ENCODE data around the gene PCGF3.
"Not testable (repeated sequence)": the region's sequence is repeated elsewhere in the genome, so short reads cannot be mapped to it uniquely, and the experiment has no call there.

PCGF3 gene

DNA sequence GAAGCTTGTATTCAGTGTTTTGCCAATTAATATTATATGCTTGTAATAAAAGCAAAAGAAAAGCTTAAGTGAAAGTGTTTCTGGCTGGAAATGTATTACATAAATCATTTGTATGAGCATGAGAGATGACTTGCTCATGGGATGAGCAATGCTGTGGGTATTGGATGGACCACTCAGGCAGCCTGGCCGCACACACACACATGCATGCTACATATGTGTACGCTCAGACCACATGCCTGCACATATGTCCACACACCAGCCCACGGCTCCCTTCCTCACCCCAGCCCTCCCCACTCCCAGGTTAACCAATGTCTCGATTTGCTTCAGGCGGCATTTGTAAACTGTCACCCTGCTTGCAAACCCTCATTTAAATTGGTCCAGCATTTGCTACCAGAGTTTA is 64.4 kb downstream of the PCGF3 start:
- Histone ChIP-seq H3K4me3 (ENCODE audit: control insufficient read depth in 1 of 7, extremely low read depth in 1 of 7, insufficient read depth in 4 of 7, low read depth in 2 of 7, low read length in 6 of 7) (no peak overlapping the region), H3K27ac (ENCODE audit: insufficient read depth in 1 of 2, low read depth in 1 of 2, low read length in 2 of 2, poor library complexity in 1 of 2, severe bottlenecking in 2 of 2) (no peak overlapping the region), H3K36me3 (ENCODE audit: control insufficient read depth in 4 of 4, insufficient read depth in 4 of 4, low read length in 3 of 4) (peaks cover 25 to 70% (median 48%) of the 10 kb centered on the region in 4 experiments), H3K27me3 (replicated peaks in 2 of 5; ENCODE audit: control insufficient read depth in 4 of 5, insufficient read depth in 5 of 5, low read length in 4 of 5) (no peaks in the 10 kb centered on the region), H3K9me3 (ENCODE audit: control extremely low read depth in 1 of 5, control insufficient read depth in 4 of 5, insufficient read depth in 2 of 5, low read depth in 1 of 5, low read length in 4 of 5) (no peaks in the 10 kb centered on the region), H3K4me1 (ENCODE audit: control extremely low read depth in 1 of 4, control insufficient read depth in 4 of 4, insufficient read depth in 4 of 4, low read length in 3 of 4) (peaks cover 0 to 5% (median 0%) of the 10 kb centered on the region in 4 experiments)
- POLR2A ChIA-PET, result no interaction called here
- CTCF ChIA-PET, result interaction anchor here (0.6 kb wide), 1 partner anchor 47 kb away, joined by 3 read pairs; no protein-coding TSS in a partner anchor
- no peak for DNase-seq
- 100% methylated on average over 3 of the region's 5 CpGs for WGBS (ENCODE audit: insufficient coverage)

DNA sequence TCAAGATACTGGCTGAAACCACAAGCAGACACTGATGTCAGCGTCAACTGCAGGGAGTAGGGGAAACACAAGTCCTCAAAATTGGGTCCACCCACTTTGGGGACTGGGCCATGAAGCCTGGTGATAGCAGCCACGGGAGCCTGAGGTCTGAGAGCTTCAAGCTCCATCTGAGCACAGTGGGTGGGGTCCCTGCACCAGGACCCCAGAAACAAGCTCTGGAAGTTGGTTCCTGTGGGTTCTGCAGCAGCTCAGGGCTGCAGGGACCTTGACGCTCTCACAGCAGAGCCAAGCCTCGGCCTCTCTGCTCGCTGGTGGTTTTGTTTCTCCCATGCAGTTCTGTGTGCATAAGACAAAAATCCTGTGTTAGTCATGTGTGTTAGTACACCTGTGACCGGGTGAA is 65.8 kb downstream of the PCGF3 start:
- no peaks in the 10 kb centered on the region for H3K4me1 ChIP-seq (ENCODE audit: control extremely low read depth in 1 of 4, control insufficient read depth in 4 of 4, insufficient read depth in 4 of 4, low read length in 3 of 4)
- no peak overlapping the region for H3K27ac ChIP-seq (ENCODE audit: insufficient read depth in 1 of 2, low read depth in 1 of 2, low read length in 2 of 2, poor library complexity in 1 of 2, severe bottlenecking in 2 of 2)
- H3K27me3 ChIP-seq (replicated peaks in 2 of 5; ENCODE audit: control insufficient read depth in 4 of 5, insufficient read depth in 5 of 5, low read length in 4 of 5), result no peaks in the 10 kb centered on the region
- CTCF ChIA-PET, result no interaction called here
- no peaks in the 10 kb centered on the region for H3K9me3 ChIP-seq (ENCODE audit: control extremely low read depth in 1 of 5, control insufficient read depth in 4 of 5, insufficient read depth in 2 of 5, low read depth in 1 of 5, low read length in 4 of 5)
- H3K36me3 ChIP-seq (ENCODE audit: control insufficient read depth in 4 of 4, insufficient read depth in 4 of 4, low read length in 3 of 4), result peaks cover 25 to 69% (median 51%) of the 10 kb centered on the region in 4 experiments
- WGBS (ENCODE audit: insufficient coverage), result 94% methylated on average over 6 of the region's 6 CpGs
- POLR2A ChIA-PET, result no interaction called here
- no peak for DNase-seq
- no peak overlapping the region for H3K4me3 ChIP-seq (ENCODE audit: control insufficient read depth in 1 of 7, extremely low read depth in 1 of 7, insufficient read depth in 4 of 7, low read depth in 2 of 7, low read length in 6 of 7)

DNA sequence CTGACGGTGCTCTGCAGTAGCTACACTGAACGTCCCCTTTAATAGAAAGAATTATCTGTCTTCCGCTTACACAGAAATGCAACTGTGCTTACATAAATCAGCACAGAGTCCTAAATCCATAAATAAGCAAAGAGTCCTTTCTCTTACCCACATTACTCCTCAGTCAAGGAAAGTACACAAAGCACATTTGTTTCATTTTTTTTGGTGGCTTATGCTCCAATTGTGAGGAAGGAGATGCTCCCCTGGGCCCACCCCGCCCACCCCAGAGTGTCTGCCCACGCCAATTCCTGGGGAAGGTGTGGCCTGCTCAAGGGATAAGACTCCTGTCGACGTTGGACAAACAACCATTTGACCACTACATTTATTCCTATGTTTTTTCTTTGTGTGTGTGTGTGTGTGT is 66.5 kb downstream of the PCGF3 start:
- H3K4me3 ChIP-seq (ENCODE audit: control insufficient read depth in 1 of 7, extremely low read depth in 1 of 7, insufficient read depth in 4 of 7, low read depth in 2 of 7, low read length in 6 of 7), result no peak overlapping the region
- POLR2A ChIA-PET, result no interaction called here
- 100% methylated on average over 3 of the region's 7 CpGs for WGBS (ENCODE audit: insufficient coverage)
- DNase-seq, result no peak
- H3K9me3 ChIP-seq (ENCODE audit: control extremely low read depth in 1 of 5, control insufficient read depth in 4 of 5, insufficient read depth in 2 of 5, low read depth in 1 of 5, low read length in 4 of 5), result no peaks in the 10 kb centered on the region
- H3K4me1 ChIP-seq (ENCODE audit: control extremely low read depth in 1 of 4, control insufficient read depth in 4 of 4, insufficient read depth in 4 of 4, low read length in 3 of 4), result no peaks in the 10 kb centered on the region
- no peaks in the 10 kb centered on the region for H3K27me3 ChIP-seq (replicated peaks in 2 of 5; ENCODE audit: control insufficient read depth in 4 of 5, insufficient read depth in 5 of 5, low read length in 4 of 5)
- peaks cover 22 to 69% (median 51%) of the 10 kb centered on the region in 4 experiments for H3K36me3 ChIP-seq (ENCODE audit: control insufficient read depth in 4 of 4, insufficient read depth in 4 of 4, low read length in 3 of 4)
- CTCF ChIA-PET, result no interaction called here
- no peak overlapping the region for H3K27ac ChIP-seq (ENCODE audit: insufficient read depth in 1 of 2, low read depth in 1 of 2, low read length in 2 of 2, poor library complexity in 1 of 2, severe bottlenecking in 2 of 2)

DNA sequence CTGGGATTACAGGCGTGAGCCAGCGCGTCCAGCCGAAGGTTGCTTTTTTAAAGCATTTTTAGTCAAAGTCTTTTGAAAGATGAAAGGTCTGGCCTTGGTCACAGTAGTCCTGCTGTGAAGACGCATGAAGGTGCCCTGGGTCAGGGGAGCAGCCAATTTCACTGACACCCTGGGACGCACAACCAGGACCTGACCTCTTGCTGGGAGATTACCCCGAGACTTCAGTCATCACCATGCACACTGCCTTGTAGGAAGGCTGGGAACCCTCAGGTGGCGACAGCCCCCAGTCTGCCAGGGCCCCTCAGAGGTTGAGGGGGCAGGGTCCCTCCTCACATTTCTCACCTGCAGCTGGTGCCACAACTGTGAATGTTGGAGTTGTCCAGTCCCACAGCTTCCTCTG is 67.1 kb downstream of the PCGF3 start:
- no peak overlapping the region for H3K4me3 ChIP-seq (ENCODE audit: control insufficient read depth in 1 of 7, extremely low read depth in 1 of 7, insufficient read depth in 4 of 7, low read depth in 2 of 7, low read length in 6 of 7)
- H3K27ac ChIP-seq (ENCODE audit: insufficient read depth in 1 of 2, low read depth in 1 of 2, low read length in 2 of 2, poor library complexity in 1 of 2, severe bottlenecking in 2 of 2), result no peak overlapping the region
- ChIA-PET POLR2A (interaction anchor here (1.6 kb wide), 1 partner anchor 9 kb away, joined by 6 read pairs; no protein-coding TSS in a partner anchor), CTCF (no interaction called here)
- no peaks in the 10 kb centered on the region for H3K9me3 ChIP-seq (ENCODE audit: control extremely low read depth in 1 of 5, control insufficient read depth in 4 of 5, insufficient read depth in 2 of 5, low read depth in 1 of 5, low read length in 4 of 5)
- no peak for DNase-seq
- no peaks in the 10 kb centered on the region for H3K27me3 ChIP-seq (replicated peaks in 2 of 5; ENCODE audit: control insufficient read depth in 4 of 5, insufficient read depth in 5 of 5, low read length in 4 of 5)
- H3K36me3 ChIP-seq (ENCODE audit: control insufficient read depth in 4 of 4, insufficient read depth in 4 of 4, low read length in 3 of 4), result peaks cover 22 to 70% (median 52%) of the 10 kb centered on the region in 4 experiments
- H3K4me1 ChIP-seq (ENCODE audit: control extremely low read depth in 1 of 4, control insufficient read depth in 4 of 4, insufficient read depth in 4 of 4, low read length in 3 of 4), result no peaks in the 10 kb centered on the region
- 95% methylated on average over 5 of the region's 8 CpGs for WGBS (ENCODE audit: insufficient coverage)

DNA sequence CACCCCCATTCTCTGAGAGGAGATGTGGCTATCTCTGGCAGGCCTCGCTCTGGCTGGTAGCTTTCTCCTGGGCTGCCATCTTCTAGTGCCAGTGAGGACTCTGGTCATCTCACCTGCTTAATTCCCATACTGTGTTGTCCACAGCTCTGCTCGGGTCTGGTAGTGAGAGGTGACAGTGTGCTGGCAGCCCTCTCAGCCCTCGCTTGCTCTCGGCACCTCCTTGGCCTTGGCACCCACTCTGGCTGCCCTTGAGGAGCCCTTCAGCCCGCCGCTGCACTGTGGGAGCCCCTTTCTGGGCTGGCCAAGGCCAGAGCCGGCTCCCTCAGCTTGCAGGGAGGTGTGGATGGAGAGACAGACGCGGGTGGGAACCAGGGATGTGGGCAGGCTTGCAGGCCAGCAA is 67.6 kb downstream of the PCGF3 start:
- Histone ChIP-seq H3K9me3 (ENCODE audit: control extremely low read depth in 1 of 5, control insufficient read depth in 4 of 5, insufficient read depth in 2 of 5, low read depth in 1 of 5, low read length in 4 of 5) (no peaks in the 10 kb centered on the region), H3K27me3 (replicated peaks in 2 of 5; ENCODE audit: control insufficient read depth in 4 of 5, insufficient read depth in 5 of 5, low read length in 4 of 5) (no peaks in the 10 kb centered on the region), H3K36me3 (ENCODE audit: control insufficient read depth in 4 of 4, insufficient read depth in 4 of 4, low read length in 3 of 4) (peaks cover 21 to 69% (median 51%) of the 10 kb centered on the region in 4 experiments), H3K4me3 (ENCODE audit: control insufficient read depth in 1 of 7, extremely low read depth in 1 of 7, insufficient read depth in 4 of 7, low read depth in 2 of 7, low read length in 6 of 7) (no peak overlapping the region), H3K27ac (ENCODE audit: insufficient read depth in 1 of 2, low read depth in 1 of 2, low read length in 2 of 2, poor library complexity in 1 of 2, severe bottlenecking in 2 of 2) (no peak overlapping the region), H3K4me1 (ENCODE audit: control extremely low read depth in 1 of 4, control insufficient read depth in 4 of 4, insufficient read depth in 4 of 4, low read length in 3 of 4) (no peaks in the 10 kb centered on the region)
- ChIA-PET POLR2A (interaction anchor here (1.6 kb wide), 1 partner anchor 8 kb away, joined by 6 read pairs; no protein-coding TSS in a partner anchor), CTCF (interaction anchor here (1.2 kb wide), 1 partner anchor 170 kb away, joined by 3 read pairs; no protein-coding TSS in a partner anchor)
- 96% methylated on average over 7 of the region's 9 CpGs for WGBS (ENCODE audit: insufficient coverage)
- DNase-seq, result no peak

DNA sequence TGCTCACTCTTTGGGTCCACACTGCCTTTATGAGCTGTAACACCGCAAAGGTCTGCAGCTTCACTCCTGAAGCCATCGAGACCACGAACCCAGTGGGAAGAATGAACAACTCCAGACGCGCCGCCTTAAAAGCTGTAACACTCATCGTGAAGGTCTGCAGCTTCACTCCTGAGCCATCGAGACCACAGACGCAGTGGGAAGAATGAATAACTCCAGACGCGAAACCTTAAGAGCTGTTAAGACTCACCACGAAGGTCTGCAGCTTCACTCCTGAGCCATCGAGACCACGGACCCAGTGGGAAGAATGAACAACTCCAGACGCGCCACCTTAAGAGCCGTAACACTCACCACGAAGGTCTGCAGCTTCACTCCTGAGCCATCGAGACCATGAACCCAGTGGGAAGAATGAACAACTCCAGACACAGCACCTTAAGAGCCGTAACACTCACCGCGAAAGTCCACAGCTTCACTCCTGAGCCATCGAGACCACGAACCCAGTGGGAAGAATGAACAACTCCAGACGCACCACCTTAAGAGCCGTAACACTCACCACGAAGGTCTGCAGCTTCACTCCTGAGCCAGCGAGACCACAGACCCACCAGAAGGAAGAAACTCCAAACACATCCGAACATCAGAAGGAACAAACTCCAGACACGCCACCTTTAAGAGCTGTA is 68.9 kb downstream of the PCGF3 start:
- ChIA-PET POLR2A (interaction anchor here (0.6 to 0.8 kb wide), 3 partner anchors 38 to 212 kb away, joined by 3 to 5 read pairs (median 4); partner anchors contain the start of gene IDUA), CTCF (interaction anchor here (1.2 to 1.5 kb wide), 3 partner anchors 34 to 443 kb away, joined by 3 to 5 read pairs (median 3); no protein-coding TSS in a partner anchor)
- H3K9me3 ChIP-seq (ENCODE audit: control extremely low read depth in 1 of 5, control insufficient read depth in 4 of 5, insufficient read depth in 2 of 5, low read depth in 1 of 5, low read length in 4 of 5); H3K4me1 ChIP-seq (ENCODE audit: control extremely low read depth in 1 of 4, control insufficient read depth in 4 of 4, insufficient read depth in 4 of 4, low read length in 3 of 4); H3K27me3 ChIP-seq (replicated peaks in 2 of 5; ENCODE audit: control insufficient read depth in 4 of 5, insufficient read depth in 5 of 5, low read length in 4 of 5); H3K4me3 ChIP-seq (ENCODE audit: control insufficient read depth in 1 of 7, extremely low read depth in 1 of 7, insufficient read depth in 4 of 7, low read depth in 2 of 7, low read length in 6 of 7); DNase-seq; H3K27ac ChIP-seq (ENCODE audit: insufficient read depth in 1 of 2, low read depth in 1 of 2, low read length in 2 of 2, poor library complexity in 1 of 2, severe bottlenecking in 2 of 2): not testable (repeated sequence)
- H3K36me3 ChIP-seq (ENCODE audit: control insufficient read depth in 4 of 4, insufficient read depth in 4 of 4, low read length in 3 of 4), result peaks cover 19 to 63% (median 48%) of the 10 kb centered on the region in 4 experiments
- WGBS (ENCODE audit: insufficient coverage), result 93% methylated on average over 20 of the region's 30 CpGs

DNA sequence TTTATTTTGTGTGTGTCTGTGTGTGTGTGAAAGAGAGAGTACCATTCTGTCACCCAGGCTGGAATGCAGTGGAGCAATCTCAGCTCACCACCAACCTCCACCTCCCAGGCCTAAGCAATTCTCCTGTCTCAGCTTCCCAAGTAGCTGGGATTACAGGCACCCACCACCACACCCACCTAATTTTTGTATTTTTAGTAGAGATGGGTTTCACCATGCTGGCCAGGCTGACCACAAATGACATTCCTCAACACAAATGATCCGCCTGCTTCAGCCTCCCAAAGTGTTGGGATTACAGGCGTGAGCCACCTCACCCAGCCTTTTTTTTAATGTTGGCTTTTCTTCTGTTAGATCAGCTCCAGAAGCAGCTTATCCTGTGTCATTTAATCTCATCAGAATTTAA is 69.9 kb downstream of the PCGF3 start:
- POLR2A ChIA-PET, result interaction anchor here (0.6 kb wide), 1 partner anchor 37 kb away, joined by 5 read pairs; no protein-coding TSS in a partner anchor
- H3K36me3 ChIP-seq (ENCODE audit: control insufficient read depth in 4 of 4, insufficient read depth in 4 of 4, low read length in 3 of 4), result peaks cover 14 to 64% (median 44%) of the 10 kb centered on the region in 4 experiments

More for the DNA sequence above, 69.9 kb downstream of the PCGF3 start:
- H3K9me3 ChIP-seq (ENCODE audit: control extremely low read depth in 1 of 5, control insufficient read depth in 4 of 5, insufficient read depth in 2 of 5, low read depth in 1 of 5, low read length in 4 of 5); H3K4me3 ChIP-seq (ENCODE audit: control insufficient read depth in 1 of 7, extremely low read depth in 1 of 7, insufficient read depth in 4 of 7, low read depth in 2 of 7, low read length in 6 of 7); DNase-seq; H3K27me3 ChIP-seq (replicated peaks in 2 of 5; ENCODE audit: control insufficient read depth in 4 of 5, insufficient read depth in 5 of 5, low read length in 4 of 5); H3K27ac ChIP-seq (ENCODE audit: insufficient read depth in 1 of 2, low read depth in 1 of 2, low read length in 2 of 2, poor library complexity in 1 of 2, severe bottlenecking in 2 of 2): not testable (repeated sequence)
- CTCF ChIA-PET, result interaction anchor here (0.9 to 1.5 kb wide), 2 partner anchors 19 to 442 kb away, joined by 3 read pairs; no protein-coding TSS in a partner anchor
- H3K4me1 ChIP-seq (ENCODE audit: control extremely low read depth in 1 of 4, control insufficient read depth in 4 of 4, insufficient read depth in 4 of 4, low read length in 3 of 4), result peaks cover 0 to 10% (median 4%) of the 10 kb centered on the region in 4 experiments
- WGBS (ENCODE audit: insufficient coverage), result 92% methylated on average over 2 of the region's 2 CpGs

Measured in common myeloid progenitor, CD34-positive (primary cell).